Testis (tissue), 3 donors: Measurements from ENCODE around the gene STK39. TPM values are rescaled to one million over a fixed set of nuclear protein-coding genes. Genes with fewer than 3 reads are reported as not detected.

ENCODE experiments used
- DNase-seq: peaks from one replicate; pipeline ENCODE4 v3.0.0-alpha.2; 2019
- H3K27ac ChIP-seq, 2 donors: fragments of 200-600 bp; sonication (generic); one replicate each; pipeline ENCODE4 v1.5.1; 2019
- H3K27me3 ChIP-seq: fragments of 200-600 bp; sonication (generic); one replicate; pipeline ENCODE4 v1.5.1; 2019
- H3K36me3 ChIP-seq: fragments of 200-600 bp; sonication (generic); one replicate; pipeline ENCODE4 v1.5.1; 2017; ENCODE audit warnings: low read depth; ENCODE audit errors: missing control alignments
- H3K4me1 ChIP-seq: fragments of 200-600 bp; sonication (generic); one replicate; pipeline ENCODE4 v1.5.1; 2019
- H3K4me3 ChIP-seq, 2 donors: fragments of 200-600 bp; sonication (generic); one replicate each; pipeline ENCODE4 v1.5.1; 2017 to 2019
- H3K9me3 ChIP-seq: fragments of 200-600 bp; sonication (generic); one replicate; pipeline ENCODE4 v1.5.1; 2017
- CTCF ChIP-seq, 3 experiments: fragments of 450-650 bp in 2 of 3; fragments of 200-600 bp in 1 of 3; sonication (generic) in 1 of 3; IDR thresholded peaks; one replicate each; pipeline ENCODE4 v1.5.1; 2016 to 2019; ENCODE audit warnings: antibody characterized with exemption in 3 of 3, mild to moderate bottlenecking in 2 of 3, moderate library complexity in 1 of 3
- POLR2A ChIP-seq: fragments of 450-650 bp; IDR thresholded peaks from one replicate; pipeline ENCODE4 v1.6.1; 2017; ENCODE audit warnings: antibody characterized with exemption, mild to moderate bottlenecking, moderate library complexity
- WGBS, 2 donors: methylation state at CpG; one replicate each; pipeline ENCODE4 v1.1.5; 2018; 5-methylcytosine and 5-hydroxymethylcytosine counted together
- intact Hi-C: fragments of 100-400 bp; cut with DNase I; formaldehyde crosslinking; loops from one replicate; pipeline ENCODE4 v1.15.1; 2023; ENCODE audit warnings: low total_unique reads
- polyA plus RNA-seq: library from polyadenylated mRNA; stranded (reverse); fragments of 350-450 nt; fragmentation: Illumina TruSeq; extraction: RNeasy Lipid Tissue Mini Kit (QIAGEN cat#74804); gene quantifications from one replicate; pipeline ENCODE4 v1.2.3, GENCODE V29; 2014; ENCODE audit warnings: low read depth, low replicate concordance; ENCODE audit not compliant: insufficient read depth
- total RNA-seq, 2 donors: library from RNA; depleted of rRNA; stranded (reverse); fragments of >200 nt; gene quantifications; one replicate each; pipeline ENCODE4 v1.2.3, GENCODE V29; 2016

STK39 gene
- total and polyA plus RNA-seq, 3 donors from 2014 or later, result 26.4 to 70.7 (median 41.8) TPM

- TF ChIP-seq POLR2A (no peak), CTCF (IDR thresholded peaks at IDR 0.05) (no peak)
- Histone ChIP-seq H3K9me3 (no peaks in the 10 kb centered on the region), H3K4me3 (no peak overlapping the region), H3K27me3 (no peaks in the 10 kb centered on the region), H3K36me3 (no peaks in the 10 kb centered on the region), H3K27ac (no peak overlapping the region), H3K4me1 (no peaks in the 10 kb centered on the region)
- intact Hi-C loops, result no loop called here
- DNase-seq, result no peak
- 87 to 93% methylated on average over 3 of the region's 3 CpGs for WGBS, 2 donors
These were observed 207.5 kb downstream of the STK39 start for GRCh38 chr2:168039881-168040280.

DNA sequence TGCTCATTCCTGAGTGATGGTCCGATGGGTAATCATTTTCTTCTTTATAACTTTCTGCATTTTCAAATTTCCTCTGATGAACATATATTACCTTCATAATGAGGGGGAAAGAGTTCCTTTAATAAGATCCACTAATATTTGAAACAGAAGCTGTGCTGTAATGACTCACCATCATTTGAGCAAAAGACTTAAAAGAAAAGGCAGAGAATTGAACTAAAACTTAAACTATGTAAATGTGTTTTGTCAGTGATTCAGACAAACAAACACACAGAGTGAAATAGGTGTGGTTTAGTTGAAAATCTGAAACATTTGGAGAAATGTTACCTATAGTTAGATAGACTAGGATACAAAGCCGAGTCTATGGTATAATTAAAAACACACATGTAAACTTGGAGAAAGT, 209.6 kb downstream of the STK39 start:
- no peak for TF ChIP-seq POLR2A
- intact Hi-C loops, result no loop called here
- Histone ChIP-seq H3K4me3 (no peak overlapping the region), H3K9me3 (no peaks in the 10 kb centered on the region), H3K27me3 (no peaks in the 10 kb centered on the region), H3K36me3 (no peaks in the 10 kb centered on the region), H3K4me1 (no peaks in the 10 kb centered on the region), H3K27ac (no peak overlapping the region)
- no peak for DNase-seq
- WGBS, 2 donors, result 89 to 94% methylated on average over 2 of the region's 2 CpGs

GRCh38 chr2:168035458-168035857, 211.9 kb downstream of the STK39 start:
- no peak for TF ChIP-seq CTCF (IDR thresholded peaks at IDR 0.05)
- no peak for TF ChIP-seq POLR2A
- no peaks in the 10 kb centered on the region for H3K27me3 ChIP-seq
- H3K9me3 ChIP-seq, result no peaks in the 10 kb centered on the region
- no peak for DNase-seq
- intact Hi-C loops, result no loop called here
- no peak overlapping the region for H3K4me3 ChIP-seq
- no peaks in the 10 kb centered on the region for H3K4me1 ChIP-seq
- no peaks in the 10 kb centered on the region for H3K36me3 ChIP-seq
- no peak overlapping the region for H3K27ac ChIP-seq
- 88 to 97% methylated on average over 5 of the region's 5 CpGs for WGBS, 2 donors

DNA sequence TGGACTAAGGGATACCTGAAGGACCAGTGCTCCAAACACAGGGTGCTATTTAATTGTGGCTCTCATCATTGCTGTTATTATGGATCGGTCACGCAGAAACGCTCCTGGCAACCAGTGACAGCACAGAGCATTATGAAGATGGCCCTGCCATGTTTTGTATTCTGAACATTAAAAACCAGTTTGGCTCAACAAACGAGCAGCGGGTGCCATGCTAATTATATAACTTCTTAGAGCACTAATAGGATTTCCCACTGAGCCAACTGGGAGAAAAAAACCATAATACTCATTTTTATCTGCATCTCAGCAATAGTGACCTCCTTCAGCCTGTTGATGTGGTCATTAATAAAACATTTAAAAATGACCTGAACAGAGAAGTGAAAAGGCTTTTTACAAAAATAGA, 212.8 kb downstream of the STK39 start:
- Histone ChIP-seq H3K27me3 (no peaks in the 10 kb centered on the region), H3K27ac (no peak overlapping the region), H3K4me1 (no peaks in the 10 kb centered on the region), H3K4me3 (no peak overlapping the region), H3K36me3 (no peaks in the 10 kb centered on the region), H3K9me3 (no peaks in the 10 kb centered on the region)
- intact Hi-C loops, result no loop called here
- DNase-seq, result no peak
- WGBS, 2 donors, result 89 to 97% methylated on average over 5 of the region's 5 CpGs
- TF ChIP-seq POLR2A, result no peak
- no peak for TF ChIP-seq CTCF (IDR thresholded peaks at IDR 0.05)

GRCh38 chr2:168033966-168034365, 213.4 kb downstream of the STK39 start:
- Histone ChIP-seq H3K4me3 (no peak overlapping the region), H3K27ac (no peak overlapping the region), H3K27me3 (no peaks in the 10 kb centered on the region), H3K9me3 (no peaks in the 10 kb centered on the region), H3K36me3 (no peaks in the 10 kb centered on the region), H3K4me1 (no peaks in the 10 kb centered on the region)
- no peak for TF ChIP-seq POLR2A
- no peak for TF ChIP-seq CTCF (IDR thresholded peaks at IDR 0.05)
- 95 to 100% methylated on average over 1 of the region's 1 CpG for WGBS, 2 donors
- DNase-seq, result no peak
- intact Hi-C loops, result no loop called here
